HG03280 (cell line): ENCODE measurements around the gene OVCA2.
A peak's percentile ranks its signal among the peaks of the same experiment; 100 is the strongest.
"Not testable (repeated sequence)": the region's sequence is repeated elsewhere in the genome, so short reads cannot be mapped to it uniquely, and the experiment has no call there.

Experiments used
- ATAC-seq: cut with Tn5 transposase; IDR thresholded peaks from one replicate; pipeline ENCODE4 v1.9.1; 2021; ENCODE audit warnings: mild to moderate bottlenecking, moderate library complexity; ENCODE audit not compliant: unreplicated experiment

The OVCA2 gene

GRCh38 chr17:2013220-2013993 lies 28.4 kb upstream of the OVCA2 start:
- ATAC-seq, result not testable (repeated sequence)

- ATAC-seq, result no peak
These were observed 27.9 kb upstream of the OVCA2 start for GRCh38 chr17:2013994-2014317.

DNA sequence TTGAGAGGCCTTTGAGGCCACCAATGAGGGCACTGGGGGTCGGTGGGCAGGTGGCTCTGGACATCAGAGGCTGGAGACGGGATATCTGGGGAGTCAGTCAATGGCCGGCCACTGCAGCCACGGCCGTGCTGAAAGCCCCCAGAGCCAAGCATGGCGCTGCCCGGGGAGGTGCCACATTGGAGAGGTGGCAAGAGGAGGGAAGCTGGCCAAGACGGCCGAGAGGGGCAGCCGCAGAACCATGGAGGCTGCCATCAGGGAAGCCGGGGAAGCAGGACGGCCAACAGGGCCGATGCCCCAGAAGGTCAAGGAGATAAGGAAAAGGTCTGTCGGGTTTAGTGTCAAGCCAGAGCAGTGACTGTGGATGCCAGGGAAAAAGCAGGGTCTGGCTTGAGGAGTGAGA lies 26.5 kb upstream of the OVCA2 start:
- no peak for ATAC-seq

- no peak for ATAC-seq
These were observed 25.3 kb upstream of the OVCA2 start for GRCh38 chr17:2016494-2016893.

- no peak for ATAC-seq
These were observed 24.4 kb upstream of the OVCA2 start for GRCh38 chr17:2017274-2017941.

GRCh38 chr17:2018716-2019510 lies 22.9 kb upstream of the OVCA2 start:
- ATAC-seq, result no peak

DNA sequence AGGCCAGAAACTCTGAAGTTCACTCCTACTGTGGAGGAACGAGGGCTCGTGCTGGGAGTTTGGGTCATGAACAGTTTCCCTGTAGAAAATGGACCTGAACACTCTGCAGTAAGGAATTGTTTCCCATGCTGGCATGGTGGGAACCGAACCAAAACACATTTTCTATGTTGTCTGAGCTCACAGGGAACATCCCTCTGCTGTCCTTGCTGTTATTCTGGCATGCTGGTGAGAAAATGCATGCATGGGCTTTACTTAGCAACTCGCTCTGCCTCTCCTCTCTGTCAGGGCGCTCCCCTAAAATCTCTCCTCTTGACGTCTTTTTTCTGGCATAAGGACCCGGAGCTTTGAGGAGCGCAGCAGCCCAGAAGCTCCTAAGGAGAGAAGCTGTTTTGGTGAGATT lies 22.1 kb upstream of the OVCA2 start:
- no peak for ATAC-seq

DNA sequence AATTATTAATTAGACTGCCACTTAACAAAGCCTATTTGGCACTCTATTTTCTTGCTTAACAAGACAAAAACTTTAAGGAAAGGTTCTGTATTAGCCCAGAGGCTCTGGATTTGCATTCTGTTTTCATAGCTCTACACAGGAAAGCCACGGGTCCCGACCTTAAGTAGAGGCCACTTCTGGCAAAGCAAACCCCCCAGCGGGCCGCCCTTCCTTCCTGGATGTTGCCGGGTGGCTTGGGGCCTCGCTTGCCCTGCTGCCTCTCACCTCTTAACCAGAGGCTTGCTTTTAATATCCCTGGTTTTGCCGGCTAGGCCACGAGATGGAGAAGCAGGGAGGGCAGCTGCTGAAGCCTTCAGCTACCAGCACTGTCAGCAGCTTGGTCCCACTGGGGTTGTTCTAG lies 21.1 kb upstream of the OVCA2 start:
- no peak for ATAC-seq

- ATAC-seq, result no peak
These were observed 19.1 kb upstream of the OVCA2 start for GRCh38 chr17:2022647-2023240.

- ATAC-seq, result no peak
These were observed 18.6 kb upstream of the OVCA2 start for GRCh38 chr17:2023256-2023655.

DNA sequence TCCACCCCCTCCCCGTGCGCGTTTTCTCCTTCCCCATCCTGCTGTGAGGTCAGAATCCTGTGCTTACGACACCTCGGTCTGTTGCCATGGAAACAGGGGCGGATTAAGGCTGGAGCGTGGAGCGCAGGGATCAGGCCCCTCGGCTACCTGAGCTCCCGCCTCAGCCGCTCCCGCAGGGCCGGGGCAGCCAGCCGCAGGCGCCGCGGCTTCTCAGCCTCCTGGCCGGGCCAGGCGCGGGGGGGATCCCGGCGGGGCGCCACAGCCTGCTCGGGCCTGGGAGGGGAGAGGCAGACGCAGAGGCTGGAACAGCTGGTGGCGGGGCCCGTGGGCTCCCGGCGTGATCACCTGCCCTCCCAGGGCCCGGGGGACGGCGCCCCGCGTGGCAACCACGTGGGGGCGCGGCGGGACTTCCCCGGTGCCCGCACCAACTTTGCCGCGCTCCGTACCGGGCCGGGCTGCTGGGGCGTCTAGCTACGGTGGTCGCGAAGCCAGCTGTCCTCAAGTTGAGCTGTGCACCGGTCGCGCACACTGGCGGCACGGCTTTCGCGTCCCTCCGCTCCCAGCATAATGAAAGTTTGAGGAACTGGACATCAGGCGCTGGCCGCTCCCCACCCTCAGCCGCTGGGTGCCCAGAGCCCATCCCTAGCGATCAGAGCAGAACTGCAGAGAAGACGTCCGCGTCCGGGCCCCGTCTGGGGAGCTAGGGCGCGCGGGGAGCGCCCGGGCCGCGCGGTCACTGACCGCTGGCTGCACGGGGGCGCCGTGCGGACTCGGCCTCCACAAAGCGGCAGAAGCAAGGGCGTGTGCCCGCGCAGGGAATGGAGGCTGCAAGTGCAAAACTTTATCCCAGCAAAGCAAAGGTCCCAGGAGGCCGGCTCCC lies 17.9 kb upstream of the OVCA2 start:
- no peak for ATAC-seq

DNA sequence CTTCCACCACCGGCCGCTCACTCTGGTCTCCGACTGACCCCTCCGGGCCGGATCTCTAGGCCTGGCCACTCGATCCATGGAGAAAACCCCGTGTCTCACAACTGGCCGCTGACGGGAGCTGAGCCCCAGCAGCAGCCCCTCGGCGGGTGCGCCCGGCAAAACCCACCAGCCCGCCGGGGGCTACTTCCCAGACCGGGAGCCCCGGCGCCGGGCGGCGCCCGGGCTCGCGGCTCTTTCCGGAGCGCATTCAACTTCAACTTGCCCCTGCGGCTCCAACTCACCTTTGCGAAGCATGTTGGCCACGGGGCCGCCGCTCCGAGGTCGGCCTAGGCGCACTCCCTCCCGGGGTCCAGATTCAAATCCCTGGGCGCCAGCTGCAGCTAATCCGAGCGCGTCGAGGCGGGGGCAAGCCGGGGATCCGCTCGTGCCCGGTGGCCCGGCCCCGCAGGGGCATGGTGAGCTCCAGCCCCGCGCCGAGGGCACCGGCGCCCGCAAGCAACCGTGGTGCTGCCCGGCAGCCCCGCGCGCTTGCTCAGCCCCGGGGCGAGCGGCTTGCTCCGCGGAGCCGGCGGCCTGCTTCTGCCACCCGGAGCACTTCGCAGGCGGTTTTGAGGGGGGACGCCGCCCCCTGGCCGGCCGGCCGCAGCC lies 17.1 kb upstream of the OVCA2 start:
- no peak for ATAC-seq

DNA sequence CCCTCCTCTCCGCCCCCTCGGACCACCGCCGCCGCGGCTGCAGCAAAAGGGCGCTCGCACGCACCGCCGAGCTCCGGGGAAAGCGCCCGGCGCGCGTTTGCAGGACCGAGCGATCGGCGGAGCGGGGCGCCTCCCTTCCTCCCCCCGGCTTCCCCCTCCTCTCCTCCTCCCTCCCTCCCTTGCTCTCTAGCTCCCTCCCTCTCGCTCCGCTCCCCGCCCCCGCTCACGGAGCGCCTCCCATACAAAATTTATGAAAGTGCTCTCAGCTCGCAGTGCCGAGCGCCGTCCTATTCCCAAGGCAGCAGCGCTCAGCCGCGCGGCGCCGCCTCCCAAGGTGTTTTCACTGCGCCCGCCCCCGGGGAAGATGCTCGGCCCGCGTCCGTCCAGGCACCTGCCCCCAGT lies 16.6 kb upstream of the OVCA2 start, which contains the start of gene RTN4RL1:
RTN4RL1 (minus strand) TSS at position 115 of the 402 bp plus-strand sequence. CDS start 469 bp downstream, outside the sequence.
- ATAC-seq, result no peak

DNA sequence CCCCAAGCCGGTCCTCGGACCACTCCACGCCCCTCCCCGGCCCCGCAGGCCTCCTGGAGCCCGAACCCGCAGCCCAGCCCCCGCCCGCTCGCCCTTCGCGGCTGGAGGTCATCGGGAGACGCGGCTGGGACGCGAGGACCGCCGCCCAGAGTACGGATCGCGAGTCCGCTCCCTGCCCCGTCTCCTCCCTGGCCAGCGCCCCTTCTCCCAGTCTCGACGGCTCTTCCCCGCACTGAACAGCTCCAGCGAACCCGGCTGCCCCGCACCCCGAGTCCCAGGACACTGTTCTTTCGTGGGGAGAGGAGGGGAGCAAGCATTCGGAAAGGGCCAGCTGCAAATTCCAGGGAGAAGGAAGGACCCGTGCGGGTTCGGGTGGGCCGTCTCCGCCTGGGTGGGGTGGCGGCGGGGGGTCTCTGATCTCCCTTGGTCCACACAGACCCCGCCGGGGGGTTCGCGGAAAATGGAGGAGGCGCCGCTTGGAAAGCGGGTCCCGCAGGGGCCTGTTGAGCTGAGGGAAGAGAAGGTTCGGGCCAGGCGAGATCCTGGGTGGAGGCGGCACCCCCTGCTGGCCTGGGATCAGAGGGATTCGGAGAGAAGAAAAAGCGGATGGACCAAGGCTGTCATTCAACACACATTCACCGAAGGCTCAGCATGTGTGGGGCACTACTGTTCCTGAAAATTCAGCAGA lies 16.1 kb upstream of the OVCA2 start:
- no peak for ATAC-seq

DNA sequence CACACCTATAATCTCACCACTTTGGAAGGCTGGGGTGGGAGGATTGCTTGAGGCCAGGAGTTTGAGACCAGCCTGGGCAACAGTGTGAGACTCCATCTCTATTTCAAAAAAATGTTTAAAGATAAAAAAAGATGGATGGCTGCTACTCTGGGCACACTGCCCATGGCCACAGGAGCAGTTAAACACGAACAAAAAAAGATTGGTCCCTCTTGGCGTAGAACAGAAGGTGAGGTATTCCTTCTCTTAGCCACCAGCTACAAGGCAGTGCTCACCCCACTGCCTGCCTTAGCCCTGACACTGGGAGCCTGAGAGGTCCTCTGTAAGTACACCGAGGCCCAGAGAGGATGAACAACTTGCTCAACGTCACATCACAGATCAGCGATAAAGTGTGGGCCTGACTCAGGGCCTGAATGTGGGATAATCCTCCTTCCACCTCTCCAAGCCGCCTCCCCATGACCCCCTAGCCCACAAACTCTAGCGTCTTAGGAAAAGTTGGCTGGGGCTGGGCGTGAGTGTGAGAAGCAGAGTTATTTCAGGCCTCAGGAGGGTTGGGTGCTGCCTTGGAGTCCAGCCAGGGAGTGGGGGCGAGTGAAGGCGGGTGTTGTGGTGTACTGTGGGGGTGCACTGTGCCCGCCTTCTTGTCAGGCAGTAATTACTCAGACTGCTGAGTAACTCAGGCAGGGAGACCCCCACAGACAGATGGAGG lies 14.1 kb upstream of the OVCA2 start:
- no peak for ATAC-seq

DNA sequence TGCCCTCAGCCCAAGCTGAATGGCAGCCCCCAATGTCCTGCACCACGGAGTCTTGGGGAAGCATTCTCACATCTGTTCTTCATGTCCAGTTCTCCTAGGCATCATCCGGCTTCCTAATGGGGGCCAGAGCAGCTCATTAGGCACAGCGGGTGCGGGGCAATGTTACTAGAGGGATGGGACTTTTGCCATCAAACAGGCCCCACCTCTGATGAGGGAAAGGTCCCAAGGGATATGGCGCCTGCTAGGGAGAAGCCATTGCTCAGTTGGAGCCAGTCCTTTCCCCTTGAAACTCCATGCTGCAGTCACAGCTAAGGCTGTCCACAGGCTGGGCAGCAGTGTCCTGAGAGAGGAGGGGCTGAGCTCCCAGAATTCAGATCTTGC lies 13.6 kb upstream of the OVCA2 start:
- ATAC-seq, result no peak

- ATAC-seq, result no peak
These were observed 13.1 kb upstream of the OVCA2 start for GRCh38 chr17:2028737-2029136.

- ATAC-seq, result peak; percentile 78
These were observed 11.7 kb upstream of the OVCA2 start, which contains the start of gene DPH1 for GRCh38 chr17:2029911-2030778. DPH1 (plus strand) TSS chr17:2030153; CDS start chr17:2030170, 17 bp downstream.
